ENCODE measurements around the gene PDXK.

PDXK gene

DNA sequence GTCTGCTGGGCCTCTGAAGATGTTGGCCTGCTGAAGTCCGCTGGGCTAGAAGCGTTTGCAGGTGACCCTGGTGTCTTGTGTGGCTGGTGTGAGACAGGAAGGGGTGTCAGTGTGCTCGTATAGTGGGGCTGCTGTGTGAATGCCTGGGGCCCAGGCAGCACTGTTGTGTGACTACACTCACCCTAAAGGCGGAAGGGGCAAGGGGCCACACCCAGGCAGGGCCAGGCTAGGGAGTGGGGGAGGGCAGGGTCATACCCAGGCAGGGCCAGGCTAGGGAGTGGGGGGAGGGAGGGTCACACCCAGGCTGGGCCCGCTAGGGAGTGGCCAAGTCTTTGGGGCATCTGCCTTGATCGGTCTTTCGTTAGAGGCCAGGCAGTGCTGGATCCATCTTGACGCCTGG is 25.0 kb downstream of the PDXK start:
- no peak for ATAC-seq
- no peak for DNase-seq

DNA sequence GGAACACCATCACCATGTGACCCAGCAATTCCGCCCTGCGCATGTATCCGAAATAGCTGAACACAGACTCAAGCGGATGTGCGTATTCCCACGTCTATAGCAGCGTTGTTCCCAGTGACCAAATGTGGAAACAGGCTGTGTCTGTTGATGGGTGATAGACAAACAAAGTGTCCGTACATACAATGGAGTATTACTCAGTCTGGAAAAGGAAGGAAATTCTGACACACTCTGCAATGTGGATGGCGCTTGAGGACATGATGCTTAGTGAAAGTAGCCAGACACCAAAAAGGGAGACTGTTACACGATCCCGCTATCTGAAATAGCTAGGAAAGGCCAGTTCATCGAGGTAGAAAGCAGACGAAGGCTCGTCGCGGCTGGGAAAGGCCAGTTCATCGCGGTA is 25.8 kb downstream of the PDXK start:
- DNase-seq, result no peak
- no peak for ATAC-seq

DNA sequence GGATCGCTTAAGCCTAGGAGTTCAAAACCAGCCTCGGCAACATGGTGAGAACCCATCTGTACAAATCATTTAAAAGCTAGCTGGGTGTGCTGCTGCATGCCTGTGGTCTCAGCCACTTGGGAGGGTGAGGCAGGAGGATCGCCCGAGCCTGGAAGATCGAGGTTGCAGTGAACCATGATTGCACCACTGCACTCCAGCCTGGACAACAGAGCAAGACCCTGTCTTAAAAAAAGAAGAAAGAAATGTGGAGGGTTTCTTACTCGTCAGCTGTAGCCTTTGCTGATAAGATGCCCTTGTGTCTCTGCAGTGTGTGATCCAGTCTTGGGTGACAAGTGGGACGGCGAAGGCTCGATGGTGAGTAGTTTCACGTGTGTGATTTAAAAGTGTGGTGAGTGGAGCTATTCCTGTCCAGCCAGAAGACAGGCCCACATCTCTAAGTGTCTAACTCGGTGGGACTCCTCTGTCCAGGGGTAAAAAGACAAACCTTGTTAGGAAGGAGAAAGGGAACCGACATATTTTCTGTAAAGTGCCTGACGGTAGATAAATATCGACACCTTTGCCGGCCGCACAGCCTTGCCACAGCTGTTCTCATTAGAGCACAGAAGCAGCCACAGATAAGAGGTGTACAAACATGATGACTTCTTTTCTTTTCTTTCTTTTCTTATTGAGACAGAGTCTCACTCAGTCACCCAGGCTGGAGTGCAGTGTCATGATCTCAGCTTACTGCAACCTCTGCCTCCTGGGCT is 27.0 kb downstream of the PDXK start:
- no peak for DNase-seq
- no peak for ATAC-seq

DNA sequence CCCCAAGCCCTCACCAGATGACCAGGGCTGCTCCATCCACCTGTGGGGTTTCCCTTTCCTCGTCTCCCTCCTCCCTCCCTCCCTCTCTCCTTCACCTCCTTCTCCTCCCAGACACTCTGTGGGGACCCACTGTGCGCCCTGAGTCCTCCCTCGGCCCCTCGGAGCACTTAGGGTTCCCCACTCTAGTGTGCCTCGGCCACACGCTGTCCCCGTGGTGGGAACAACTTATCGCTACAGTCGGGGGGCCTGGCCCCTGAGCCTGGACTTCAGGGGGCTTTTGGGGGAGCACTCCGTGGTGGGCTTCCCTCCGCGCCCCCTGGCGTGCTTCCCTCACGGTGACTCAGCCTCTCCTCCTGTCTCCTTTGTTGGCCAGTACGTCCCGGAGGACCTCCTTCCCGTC is 29.7 kb downstream of the PDXK start:
- no peak for ATAC-seq
- no peak for DNase-seq

DNA sequence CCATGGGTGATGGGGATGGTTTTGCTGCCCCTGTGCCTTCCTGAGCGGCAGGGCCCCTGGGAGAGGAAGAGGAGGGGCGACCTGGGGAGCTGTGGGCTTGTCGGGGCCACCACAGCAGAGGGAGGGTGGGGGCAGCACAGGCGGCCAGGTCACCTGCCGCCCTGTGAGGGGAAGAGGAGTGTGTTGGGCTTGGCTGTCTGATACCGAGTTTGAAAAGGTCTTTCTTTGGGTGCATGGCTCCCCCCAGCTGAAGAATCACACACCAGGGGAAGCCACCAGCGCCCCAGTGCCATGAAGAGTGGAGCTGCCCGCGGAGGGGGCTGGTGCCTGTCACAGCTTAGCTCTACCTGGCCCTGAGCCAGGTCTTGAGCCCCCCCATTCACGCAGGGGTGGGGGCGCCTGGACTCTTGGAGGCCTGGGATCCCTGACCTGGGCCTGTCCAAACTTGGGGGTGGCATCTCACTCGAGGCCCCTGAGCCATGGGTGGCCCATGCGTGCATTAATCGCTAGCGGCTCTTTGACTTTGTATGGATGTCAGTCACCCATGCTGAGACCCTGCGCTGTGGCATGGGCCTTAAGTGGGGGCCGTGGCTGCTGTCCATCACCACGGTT is 30.8 kb downstream of the PDXK start:
- no peak for DNase-seq
- ATAC-seq, result no peak

DNA sequence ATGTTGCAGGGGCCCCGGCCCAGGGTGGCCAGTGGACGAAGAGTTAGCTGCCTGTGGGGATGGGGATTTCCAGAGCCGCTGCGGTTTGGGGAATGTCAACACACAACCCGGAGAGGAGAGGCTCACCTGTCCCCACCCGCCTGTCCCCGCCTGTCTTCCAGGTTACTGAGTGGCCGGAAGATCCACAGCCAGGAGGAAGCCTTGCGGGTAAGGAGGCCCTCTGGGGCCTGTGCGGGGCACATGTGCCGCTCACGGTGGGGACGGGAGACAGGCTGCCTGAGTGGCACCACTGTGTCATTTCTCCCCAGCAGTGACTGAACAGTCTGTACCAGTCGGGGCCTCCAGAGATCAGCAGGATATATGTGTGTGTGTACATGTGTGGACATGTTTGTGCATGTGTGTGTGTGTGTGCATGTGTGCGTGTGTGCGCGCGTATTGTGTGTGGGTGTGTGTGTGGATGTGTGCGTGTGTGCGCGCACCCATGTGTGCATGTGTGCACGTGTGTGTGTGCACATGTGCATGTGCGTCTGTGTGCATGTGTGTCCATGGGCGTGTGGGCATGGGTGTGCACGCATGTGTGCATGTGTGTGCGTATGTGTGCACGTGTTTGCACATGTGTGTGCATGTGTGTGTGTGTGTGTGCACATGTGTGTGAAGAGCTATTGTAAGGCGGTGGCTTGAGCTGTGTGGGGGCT is 31.6 kb downstream of the PDXK start:
- DNase-seq (no peak), ATAC-seq (no peak)

DNA sequence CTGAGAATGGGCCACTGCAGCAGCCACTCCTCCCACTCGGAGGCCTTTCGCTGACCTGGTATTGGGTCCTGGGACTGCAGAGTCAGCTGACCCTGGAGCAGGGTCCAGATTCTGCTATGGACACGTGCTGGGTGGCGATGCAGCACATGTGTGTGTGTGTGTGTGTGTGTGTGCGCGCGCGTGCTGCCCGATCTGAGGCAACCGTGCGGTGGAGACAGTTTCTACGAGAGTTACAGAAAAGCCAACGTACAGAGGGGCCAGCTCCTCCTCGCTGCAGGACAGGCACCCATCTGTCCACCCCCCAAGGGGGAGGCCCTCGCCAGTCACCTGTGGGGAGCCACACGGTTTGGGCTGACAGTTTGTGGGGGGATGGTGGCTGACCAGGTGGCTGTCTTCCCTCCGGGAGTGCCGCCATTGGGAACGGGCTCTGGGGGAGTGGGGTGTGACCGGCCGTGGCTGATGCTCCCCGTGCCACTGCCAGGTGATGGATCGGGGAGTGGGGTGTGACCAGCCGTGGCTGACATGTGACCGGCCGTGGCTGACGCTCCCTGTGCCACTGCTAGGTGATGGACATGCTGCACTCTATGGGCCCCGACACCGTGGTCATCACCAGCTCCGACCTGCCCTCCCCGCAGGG is 33.1 kb downstream of the PDXK start:
- DNase-seq (no peak), ATAC-seq (no peak)

DNA sequence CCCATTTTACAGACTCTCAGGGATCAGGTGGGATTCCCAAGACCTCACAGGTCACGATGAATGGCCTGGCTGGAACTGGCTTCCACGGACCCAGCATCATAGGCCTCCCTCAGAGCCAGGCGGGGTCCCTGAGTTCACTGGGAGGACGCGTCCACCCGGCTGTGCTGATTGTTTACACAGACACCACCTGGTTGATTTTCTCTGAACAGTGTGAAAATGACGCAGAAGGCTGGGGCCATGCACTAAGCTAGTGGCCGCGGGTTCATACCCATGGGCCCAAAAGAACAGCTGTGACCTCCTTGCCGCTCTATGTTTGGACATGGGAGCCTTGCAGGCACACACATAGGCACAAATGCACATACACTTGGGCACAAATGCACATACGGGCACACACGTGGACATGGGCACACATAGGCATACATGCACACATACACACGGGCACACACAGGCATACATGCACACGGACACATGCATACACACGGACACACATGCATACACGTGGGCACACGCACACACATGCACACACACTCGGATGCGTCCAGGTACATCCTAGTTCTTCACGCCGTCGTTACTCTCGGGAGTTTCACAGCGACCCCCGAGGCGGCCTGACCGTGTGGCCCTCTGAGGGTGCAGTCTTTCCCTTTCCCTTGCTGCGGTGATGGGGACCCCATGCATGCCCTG is 34.0 kb downstream of the PDXK start:
- DNase-seq (no peak), ATAC-seq (no peak)

DNA sequence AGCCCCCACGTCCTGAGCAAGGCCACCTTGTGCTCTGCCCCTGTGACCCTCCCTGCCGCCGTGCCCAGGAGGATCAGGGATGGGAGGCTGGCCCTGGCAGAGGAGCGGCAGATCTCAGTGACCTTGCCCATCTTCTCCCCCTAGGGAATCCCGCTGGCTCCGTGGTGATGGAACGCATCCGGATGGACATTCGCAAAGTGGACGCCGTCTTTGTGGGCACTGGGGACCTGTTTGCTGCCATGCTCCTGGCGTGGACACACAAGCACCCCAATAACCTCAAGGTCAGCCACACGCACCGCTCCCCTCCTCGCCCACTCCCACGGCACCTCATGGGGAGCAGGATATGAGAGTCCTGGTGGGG is 34.5 kb downstream of the PDXK start:
- ATAC-seq, result no peak
- no peak for DNase-seq

DNA sequence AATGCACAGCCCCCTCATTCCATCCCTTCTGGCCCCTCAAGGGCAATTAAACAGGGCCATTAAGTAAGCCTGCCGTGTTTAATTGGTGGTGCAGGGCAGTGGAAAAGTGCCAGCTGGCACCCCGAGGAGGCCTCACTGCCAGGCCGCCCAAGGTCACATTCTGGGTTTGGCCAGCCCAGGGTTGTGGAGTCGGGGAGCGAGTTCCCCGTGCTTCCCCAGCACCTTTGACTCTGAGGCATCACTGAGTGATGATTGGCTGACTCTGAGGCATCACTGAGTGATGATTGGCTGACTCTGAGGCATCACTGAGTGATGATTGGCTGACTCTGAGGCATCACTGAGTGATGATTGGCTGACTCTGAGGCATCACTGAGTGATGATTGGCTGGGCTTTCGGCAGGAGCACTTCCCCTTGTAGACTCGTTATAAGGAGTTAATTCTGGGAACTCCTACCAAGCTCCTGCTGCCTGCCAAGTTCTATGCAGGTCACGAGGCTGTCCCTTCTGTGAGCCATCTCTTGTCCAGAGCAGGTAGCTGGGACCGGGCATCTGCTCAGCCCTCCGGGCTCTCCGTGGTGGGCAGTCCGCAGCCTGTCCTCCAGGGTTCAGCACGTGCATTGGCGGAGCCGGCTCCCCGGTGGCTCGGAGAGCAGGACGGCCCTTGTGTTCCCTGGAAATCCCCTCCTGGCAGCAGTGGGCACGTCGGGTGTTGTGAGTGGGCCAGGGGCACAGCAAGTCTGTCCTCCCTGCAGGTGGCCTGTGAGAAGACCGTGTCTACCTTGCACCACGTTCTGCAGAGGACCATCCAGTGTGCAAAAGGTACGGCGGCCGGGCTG is 36.2 kb downstream of the PDXK start:
- ATAC-seq (no peak), DNase-seq (no peak)

DNA sequence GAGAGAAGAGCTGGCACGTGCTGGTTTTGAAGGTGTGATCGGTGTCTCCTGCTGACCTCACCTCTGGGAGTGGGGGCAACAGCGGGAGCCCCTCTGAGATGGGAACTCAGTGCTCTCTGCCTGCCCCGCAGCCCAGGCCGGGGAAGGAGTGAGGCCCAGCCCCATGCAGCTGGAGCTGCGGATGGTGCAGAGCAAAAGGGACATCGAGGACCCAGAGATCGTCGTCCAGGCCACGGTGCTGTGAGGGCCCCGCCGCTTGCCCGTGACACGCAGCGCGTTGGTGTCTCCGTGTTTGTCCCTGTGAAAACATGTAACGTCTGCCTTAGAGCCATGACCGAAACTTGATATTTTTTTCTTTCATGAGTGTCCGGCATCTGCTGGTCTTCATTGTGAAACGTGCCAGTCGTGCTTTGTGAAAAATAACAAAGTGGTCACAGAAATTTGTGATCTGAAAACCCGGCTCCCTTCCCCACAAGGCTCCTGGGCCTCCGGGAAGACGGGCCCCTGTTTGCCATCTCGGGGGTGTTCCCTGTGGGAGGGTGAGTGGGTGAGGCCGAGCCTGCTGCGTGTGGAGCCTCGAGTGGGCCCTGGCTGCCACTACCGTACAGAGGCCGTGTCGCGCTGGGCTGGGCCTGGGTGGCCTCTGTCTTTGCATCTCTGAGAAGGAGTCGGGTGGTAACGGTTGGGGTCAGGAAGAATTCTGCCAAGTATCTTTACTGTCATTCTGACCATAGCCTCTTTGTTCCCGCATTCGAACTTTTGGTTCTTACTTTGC is 37.1 kb downstream of the PDXK start:
- DNase-seq (no peak), ATAC-seq (no peak)

DNA sequence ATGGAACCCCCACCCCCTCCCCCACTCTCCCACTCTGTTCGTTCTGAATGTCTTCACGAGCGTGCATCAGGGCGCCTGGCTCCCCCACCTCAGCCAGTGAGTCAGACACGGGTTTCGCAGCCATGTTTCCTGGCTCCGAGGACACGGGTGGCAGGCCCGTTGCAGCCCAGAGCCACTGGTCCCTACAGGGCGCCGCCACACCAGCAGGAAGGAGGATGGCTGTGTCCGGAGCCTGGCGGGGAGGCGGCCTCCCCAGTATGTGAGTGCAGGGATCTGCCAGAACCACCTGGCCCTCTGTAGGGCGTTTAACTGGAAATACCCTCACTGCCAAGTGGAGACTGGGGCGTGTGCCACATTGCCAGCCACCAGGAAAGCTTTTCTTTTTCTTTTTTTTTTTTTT is 38.7 kb downstream of the PDXK start:
- no peak for ATAC-seq
- DNase-seq, result no peak

DNA sequence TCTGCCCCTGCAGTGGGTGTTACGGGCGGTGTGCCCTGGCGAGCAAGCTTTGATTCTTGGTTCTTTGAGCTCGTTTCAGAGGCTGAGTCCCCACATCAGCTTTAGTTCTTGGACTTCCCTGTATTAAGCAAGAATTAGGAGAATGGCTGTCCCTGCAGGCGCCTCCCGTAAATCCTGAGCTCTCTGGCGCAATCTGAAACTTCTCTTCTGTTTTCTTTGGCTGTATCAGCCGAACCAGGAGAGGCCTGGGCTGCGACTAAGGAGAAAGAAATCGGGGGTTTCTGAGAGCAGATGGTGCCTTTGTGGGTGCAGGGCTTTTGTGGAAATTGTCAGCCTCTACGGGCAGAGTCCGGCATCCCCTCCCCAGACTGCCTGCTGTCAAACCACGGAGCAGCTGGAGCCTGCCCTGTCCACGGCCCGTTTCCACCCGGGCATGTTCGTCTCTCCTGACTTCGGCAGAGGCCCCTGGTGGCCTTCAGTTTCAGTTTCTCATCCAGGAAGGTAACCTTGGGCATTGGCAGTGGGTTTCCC is 39.2 kb downstream of the PDXK start:
- no peak for DNase-seq
- no peak for ATAC-seq

DNA sequence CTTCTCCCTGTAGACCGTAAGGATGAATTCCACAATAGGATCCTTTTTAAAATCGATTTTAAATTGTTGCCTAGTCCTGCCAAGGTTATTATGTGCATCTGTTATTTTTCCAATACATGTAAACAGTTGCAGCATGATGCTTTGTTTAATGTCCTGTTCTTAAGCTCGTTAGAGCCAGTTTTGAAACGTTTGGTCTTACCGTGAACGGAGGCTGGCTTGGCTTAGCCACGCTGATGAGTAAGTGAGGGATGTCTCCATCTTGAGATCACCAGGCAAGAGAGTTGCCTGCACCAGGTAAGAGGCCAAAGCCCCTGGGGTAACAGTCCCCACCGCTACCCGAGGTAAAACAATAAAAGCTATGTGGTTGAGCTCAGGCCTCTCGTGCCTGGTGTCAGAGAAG is 39.9 kb downstream of the PDXK start:
- ATAC-seq, result no peak
- no peak for DNase-seq

DNA sequence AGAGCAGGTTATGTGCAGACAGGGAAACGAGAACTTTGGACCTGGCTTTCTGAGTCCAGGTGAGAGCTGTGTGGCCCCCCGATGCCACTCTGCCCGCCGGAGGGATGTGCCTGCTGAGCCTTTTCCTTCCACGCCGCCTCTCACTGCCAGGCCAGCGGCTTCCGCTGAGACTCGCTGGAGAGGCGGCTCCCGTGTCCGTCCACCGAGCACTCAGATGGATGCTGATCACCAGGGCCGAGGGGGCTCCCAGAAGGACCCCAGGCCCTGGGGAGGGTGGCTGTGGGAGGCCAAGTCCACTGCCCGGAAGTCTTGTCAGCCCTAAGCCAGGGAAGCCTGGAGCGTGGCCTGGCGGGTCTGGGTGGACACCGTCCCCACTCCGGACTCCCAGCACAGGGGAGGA is 40.7 kb downstream of the PDXK start:
- DNase-seq, result no peak
- no peak for ATAC-seq

DNA sequence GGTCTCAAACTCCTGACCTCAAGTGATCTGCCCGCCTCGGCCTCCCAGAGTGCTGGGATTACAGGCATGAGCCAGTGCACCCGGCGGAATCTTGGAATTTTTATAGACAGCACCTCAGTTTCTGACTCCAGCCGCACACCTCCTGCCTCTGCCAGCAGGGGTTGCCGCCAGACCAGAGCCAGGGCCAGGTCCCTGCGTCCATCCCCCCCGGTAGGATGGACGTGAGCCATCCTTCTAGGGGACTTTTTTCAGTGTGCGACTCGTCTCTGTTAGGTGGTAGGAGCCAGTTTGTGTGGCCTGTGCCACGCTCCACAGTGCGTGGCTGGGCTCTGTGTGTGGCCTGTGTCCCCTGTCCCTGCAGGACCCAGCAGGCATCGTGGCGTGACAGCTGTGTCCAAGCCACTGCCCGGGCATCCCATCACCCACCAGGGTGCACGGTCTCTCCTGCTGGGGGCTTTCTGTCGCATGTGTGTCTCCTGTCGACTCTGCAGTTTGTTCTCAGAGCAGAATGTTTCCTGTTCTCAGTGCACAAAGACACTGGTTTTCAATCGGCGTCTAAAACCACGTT is 41.5 kb downstream of the PDXK start:
- no peak for DNase-seq
- no peak for ATAC-seq

DNA sequence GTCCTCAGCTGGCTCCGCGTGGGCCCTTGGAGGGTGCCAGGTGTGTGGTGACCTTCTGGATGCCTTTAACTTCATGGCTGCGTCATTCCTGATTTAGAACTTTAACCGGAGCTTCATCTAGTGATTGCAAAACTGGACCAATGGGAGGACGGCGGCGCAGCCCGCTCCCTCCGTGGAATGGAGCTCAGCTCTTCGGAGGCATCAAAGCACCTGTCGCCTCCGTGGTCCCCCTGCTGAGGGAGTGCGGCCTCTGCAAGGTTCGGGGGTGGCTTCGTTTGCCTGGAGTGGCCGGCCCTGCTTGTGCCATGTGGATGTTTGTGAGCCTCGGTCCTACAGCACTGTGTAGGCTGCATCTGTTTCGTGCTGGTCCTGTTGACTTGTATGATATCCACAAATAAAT is 43.0 kb downstream of the PDXK start:
- DNase-seq, result no peak
- no peak for ATAC-seq

DNA sequence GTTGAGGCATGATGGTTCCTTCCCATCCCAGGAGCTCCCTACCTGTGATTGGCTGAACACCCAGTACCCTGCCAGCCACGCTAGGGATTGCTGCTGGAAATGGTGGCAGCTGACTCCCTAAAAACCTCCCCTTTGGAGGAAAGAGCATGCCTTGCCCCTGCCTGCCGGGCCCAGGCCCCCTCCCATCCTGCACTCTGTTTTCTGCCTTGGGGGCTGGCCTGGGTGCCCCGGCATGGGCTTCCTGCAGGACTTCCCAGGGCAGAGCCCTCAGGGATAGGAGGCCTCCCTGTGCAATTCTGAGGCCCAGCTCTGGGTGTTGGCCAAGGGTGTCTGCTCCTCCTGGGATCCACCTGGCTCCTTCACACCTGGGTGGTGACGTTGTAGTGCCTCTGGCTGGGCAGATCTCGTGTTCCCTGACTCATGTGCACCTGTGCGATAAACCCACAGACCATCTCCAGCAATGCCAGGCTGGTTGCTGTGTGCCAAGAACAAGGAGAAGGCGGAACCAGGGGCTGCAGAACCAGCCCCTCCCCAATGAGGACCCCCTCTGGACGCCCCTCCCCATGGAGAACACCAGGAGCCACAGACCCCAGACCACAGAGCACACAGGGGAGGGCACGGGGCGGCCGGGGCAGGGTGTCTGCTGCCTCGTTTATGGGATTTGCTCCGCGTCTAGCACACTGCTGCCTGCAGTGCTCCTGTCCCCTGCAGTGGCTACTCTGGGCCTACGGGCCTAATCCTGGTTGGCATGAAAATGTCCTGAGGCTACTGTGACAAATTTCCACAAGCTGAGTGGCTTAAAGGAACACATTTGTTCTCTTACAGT is 43.6 kb downstream of the PDXK start:
- ATAC-seq (no peak), DNase-seq (no peak)

DNA sequence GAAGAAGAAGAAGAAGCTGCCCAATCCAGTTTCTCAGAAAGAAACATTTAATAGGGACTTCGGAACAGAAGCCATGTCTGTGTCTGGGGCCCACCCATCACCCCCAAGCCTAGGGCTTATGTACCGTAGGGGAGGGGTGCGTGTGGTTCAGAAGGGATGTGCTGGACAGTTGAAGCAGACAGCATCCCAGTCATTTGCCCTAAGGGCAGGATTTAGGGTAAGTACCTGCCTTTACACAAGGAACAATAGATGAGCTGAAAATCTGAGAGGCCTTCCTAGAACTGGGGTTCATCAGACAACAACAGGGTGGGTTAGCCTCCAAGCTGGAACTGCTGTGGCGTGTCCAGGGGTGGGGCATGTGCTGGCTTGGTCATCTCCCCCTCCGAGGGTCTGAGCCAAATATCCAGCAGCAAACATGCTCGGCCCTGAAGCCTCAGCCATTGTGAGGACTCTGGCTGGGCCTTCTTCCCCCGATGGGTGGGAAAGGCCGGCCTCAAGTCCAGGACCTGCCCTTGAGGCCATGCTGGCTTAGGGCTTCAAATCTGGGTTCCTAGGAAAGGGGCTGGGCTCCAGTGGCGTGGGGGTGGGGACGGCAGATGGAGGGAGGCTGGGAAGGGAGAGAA is 45.1 kb downstream of the PDXK start:
- no peak for DNase-seq
- no peak for ATAC-seq
